Stimulated activated CD4-positive, alpha-beta T cell treated with anti-CD3 and anti-CD28 coated beads, Interleukin-12 subunit alpha, Interleukin-12 subunit beta, amount 100 ng/mL, for 4 hours (primary cell): ENCODE results near the gene CPNE1.

Source experiments
- DNase-seq: peaks from one replicate; pipeline ENCODE4 v3.0.0-alpha.2; 2020

CPNE1 gene

GRCh38 chr20:35618263-35619131 lies 46.2 kb downstream of the CPNE1 start:
- DNase-seq, result peak; percentile 10

- DNase-seq, result peak; percentile 27
These were observed 47.1 kb downstream of the CPNE1 start for GRCh38 chr20:35617397-35618262.

GRCh38 chr20:35616465-35617396 lies 48.0 kb downstream of the CPNE1 start:
- peak; percentile 45 for DNase-seq

GRCh38 chr20:35615667-35616464 lies 48.8 kb downstream of the CPNE1 start, which contains the start of gene SPAG4:
SPAG4 (plus strand) TSS chr20:35615829; CDS start chr20:35616004, 175 bp downstream.
- peak; percentile 100 for DNase-seq

- DNase-seq, result no peak
These were observed 53.2 kb downstream of the CPNE1 start for GRCh38 chr20:35611482-35611881.

GRCh38 chr20:35610833-35611427 lies 53.8 kb downstream of the CPNE1 start:
- DNase-seq, result no peak

GRCh38 chr20:35607003-35607735 lies 57.5 kb downstream of the CPNE1 start:
- DNase-seq, result no peak

GRCh38 chr20:35606127-35606526 lies 58.6 kb downstream of the CPNE1 start:
- no peak for DNase-seq

GRCh38 chr20:35604449-35604747 lies 60.3 kb downstream of the CPNE1 start:
- DNase-seq, result no peak

- no peak for DNase-seq
These were observed 60.8 kb downstream of the CPNE1 start for GRCh38 chr20:35603695-35604448.

- DNase-seq, result no peak
These were observed 61.7 kb downstream of the CPNE1 start for GRCh38 chr20:35602851-35603495.

- DNase-seq, result no peak
These were observed 62.7 kb downstream of the CPNE1 start for GRCh38 chr20:35601990-35602389.

- peak; percentile 74 for DNase-seq
These were observed 63.4 kb downstream of the CPNE1 start for GRCh38 chr20:35600993-35601973.

GRCh38 chr20:35600176-35600992 lies 64.3 kb downstream of the CPNE1 start:
- DNase-seq, result no peak

- no peak for DNase-seq
These were observed 65.0 kb downstream of the CPNE1 start for GRCh38 chr20:35599776-35600120.

GRCh38 chr20:35598899-35599775 lies 65.6 kb downstream of the CPNE1 start:
- DNase-seq, result no peak
